Mucosa of descending colon (tissue), 3 donors: Measurements from ENCODE around the gene FSTL1. TPM values are rescaled to one million over a fixed set of nuclear protein-coding genes. Genes with fewer than 3 reads are reported as not detected.

Experiments used
- ATAC-seq: fragments of 200-7000 bp; cut with Tn5 transposase; one replicate; pipeline ENCODE4 v1.9.1; 2020; ENCODE audit warnings: mild to moderate bottlenecking, moderate library complexity
- DNase-seq, 3 donors: peaks; one replicate each; pipeline ENCODE4 v3.0.0-alpha.2; 2020
- H3K36me3 ChIP-seq: fragments of 200-600 bp; one replicate; pipeline ENCODE4 v1.8.0; 2021; ENCODE audit warnings: low read depth, mild to moderate bottlenecking
- H3K4me1 ChIP-seq: fragments of 200-600 bp; one replicate; pipeline ENCODE4 v1.8.0; 2021; ENCODE audit warnings: low read depth, mild to moderate bottlenecking
- H3K4me3 ChIP-seq: fragments of 200-600 bp; one replicate; pipeline ENCODE4 v1.8.0; 2021; ENCODE audit warnings: mild to moderate bottlenecking
- H3K9me3 ChIP-seq: fragments of 200-600 bp; one replicate; pipeline ENCODE4 v1.8.0; 2021; ENCODE audit warnings: mild to moderate bottlenecking
- CTCF ChIP-seq: fragments of 200-600 bp; IDR thresholded peaks from one replicate; pipeline ENCODE4 v1.8.0; 2022; ENCODE audit warnings: antibody characterized with exemption, mild to moderate bottlenecking
- intact Hi-C, 2 donors: fragments of 100-400 bp; cut with DNase I in 1 of 2; cut with micrococcal nuclease in 1 of 2; formaldehyde crosslinking; loops; one replicate each; pipeline versions ENCODE4 v1.11.0 to v1.11.1; 2022; cut with DNase I, micrococcal nuclease
- total RNA-seq, 3 donors: library from RNA; stranded (reverse); fragmentation: NEBNext Ultra II Directional in 2 of 3; extraction: Animal tissue kit (Norgen Biotek cat#: 25700) in 2 of 3; gene quantifications; one replicate each; pipeline versions ENCODE4 v1.2.1 to v1.2.4, GENCODE V29; 2021 to 2023
- donor health status: DM: no; HTN: no; CAD: no; lungs with moderate emphysema.
- donor health status: DM: no; HTN: no; CAD: no.
- donor health status: DM: no; HTN: yes; CAD: no.

Gene FSTL1
- total RNA-seq, 3 donors from 2014 or later, result 28.1 to 246 (median 108) TPM

DNA sequence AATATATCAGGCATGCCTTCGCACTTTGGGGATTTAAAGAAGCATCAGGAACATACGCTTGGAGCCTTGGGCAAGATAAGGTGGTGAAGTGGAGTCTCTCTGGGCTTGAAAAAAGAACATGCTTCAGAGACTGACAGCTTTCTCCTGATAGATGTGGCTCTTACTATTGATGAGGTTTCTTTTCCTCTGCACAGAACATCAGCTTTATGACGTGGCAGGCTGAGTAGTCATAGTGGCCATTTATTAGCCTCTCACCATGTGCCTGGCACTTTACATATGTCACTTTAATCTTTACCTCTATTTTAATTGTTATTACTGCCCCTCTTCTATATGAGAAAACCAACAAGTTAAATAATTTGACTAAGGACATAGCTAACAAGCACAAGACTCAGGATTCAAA is 82.6 kb downstream of the FSTL1 start:
- Histone ChIP-seq H3K4me3 (no peak overlapping the region), H3K9me3 (no peaks in the 10 kb centered on the region), H3K36me3 (no peaks in the 10 kb centered on the region), H3K4me1 (no peaks in the 10 kb centered on the region)
- ATAC-seq (no peak), DNase-seq (no peak)
- intact Hi-C loops, result no loop called here
- TF ChIP-seq CTCF, result no peak

DNA sequence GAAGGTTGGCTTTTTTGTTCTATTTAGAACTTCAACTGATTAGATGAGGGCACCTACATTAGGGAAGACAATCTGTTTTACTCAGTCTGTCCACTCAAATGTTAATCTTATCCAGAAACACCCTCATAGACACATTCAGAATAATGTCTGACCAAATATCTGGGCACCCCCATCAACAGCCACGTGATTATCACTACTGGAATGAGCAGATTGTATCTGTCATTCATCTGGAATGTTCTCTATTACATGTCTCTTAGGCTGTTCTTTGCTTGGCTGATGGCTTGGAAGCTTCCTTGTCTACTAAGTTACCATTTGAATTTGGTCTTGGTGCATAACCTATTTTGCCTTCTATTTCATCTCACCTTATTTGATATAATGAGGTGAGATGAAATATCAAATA is 86.0 kb downstream of the FSTL1 start:
- Histone ChIP-seq H3K36me3 (no peaks in the 10 kb centered on the region), H3K4me1 (no peaks in the 10 kb centered on the region), H3K4me3 (no peak overlapping the region), H3K9me3 (no peaks in the 10 kb centered on the region)
- TF ChIP-seq CTCF, result no peak
- intact Hi-C loops, result no loop called here
- no peak for DNase-seq
- no peak for ATAC-seq

- Histone ChIP-seq H3K36me3 (no peaks in the 10 kb centered on the region), H3K9me3 (no peaks in the 10 kb centered on the region), H3K4me1 (no peaks in the 10 kb centered on the region), H3K4me3 (no peak overlapping the region)
- DNase-seq (no peak), ATAC-seq (no peak)
- intact Hi-C loops, result no loop called here
- no peak for TF ChIP-seq CTCF
Observed at GRCh38 chr3:120364101-120364500, 86.7 kb downstream of the FSTL1 start.

DNA sequence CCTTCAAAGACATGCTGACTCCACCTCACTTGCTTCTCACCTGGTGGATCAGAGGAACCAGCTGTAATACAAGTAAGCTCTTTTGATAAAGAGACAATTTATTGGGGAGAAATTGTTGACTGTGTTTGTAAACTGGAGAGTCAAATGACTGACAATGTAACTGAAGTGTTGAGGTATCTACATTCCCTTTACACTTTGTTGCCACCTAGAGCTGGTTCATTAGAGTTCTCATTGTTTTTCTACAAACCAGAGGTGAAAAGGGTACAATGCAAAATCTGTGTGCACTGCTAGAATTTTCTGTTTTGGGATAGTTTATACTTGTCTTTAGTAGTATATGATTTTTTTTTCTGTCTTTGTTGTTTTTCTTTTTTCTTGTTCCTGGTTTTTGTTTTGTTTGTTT is 93.0 kb downstream of the FSTL1 start:
- TF ChIP-seq CTCF, result no peak
- no peak overlapping the region for H3K4me3 ChIP-seq
- intact Hi-C loops, result no loop called here
- no peaks in the 10 kb centered on the region for H3K9me3 ChIP-seq
- no peaks in the 10 kb centered on the region for H3K36me3 ChIP-seq
- ATAC-seq, result no peak
- no peak for DNase-seq
- H3K4me1 ChIP-seq, result no peaks in the 10 kb centered on the region

GRCh38 chr3:120355486-120355885 is 95.3 kb downstream of the FSTL1 start:
- intact Hi-C loops, result no loop called here
- H3K4me3 ChIP-seq, result no peak overlapping the region
- no peaks in the 10 kb centered on the region for H3K9me3 ChIP-seq
- DNase-seq, result no peak
- ATAC-seq, result no peak
- H3K4me1 ChIP-seq, result no peaks in the 10 kb centered on the region
- TF ChIP-seq CTCF, result no peak
- no peaks in the 10 kb centered on the region for H3K36me3 ChIP-seq

DNA sequence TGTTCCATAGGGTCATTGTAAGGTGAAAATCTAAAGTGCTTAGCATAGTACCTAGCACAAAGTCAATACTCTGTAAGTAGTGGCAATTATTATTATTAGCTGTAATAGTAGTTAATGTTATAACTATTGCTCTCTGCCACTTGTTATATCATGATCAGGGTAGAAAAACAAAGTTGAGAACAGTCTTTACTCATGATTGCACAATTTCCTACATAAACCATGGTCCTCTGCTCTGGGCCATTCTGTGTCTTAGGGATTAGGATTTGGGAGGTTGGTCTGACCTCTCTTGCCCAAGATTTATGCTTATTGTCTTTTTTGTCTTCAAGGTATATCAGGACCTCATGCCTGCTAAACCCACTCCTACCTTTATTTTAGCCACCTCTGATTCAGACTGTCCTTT is 97.3 kb downstream of the FSTL1 start:
- no peak for TF ChIP-seq CTCF
- peaks cover 8% of the 10 kb centered on the region for H3K4me1 ChIP-seq
- DNase-seq, result no peak
- intact Hi-C loops, result no loop called here
- H3K4me3 ChIP-seq, result no peak overlapping the region
- H3K36me3 ChIP-seq, result no peaks in the 10 kb centered on the region
- no peaks in the 10 kb centered on the region for H3K9me3 ChIP-seq
- ATAC-seq, result no peak
